Measurements from ENCODE around the gene IQSEC2. TPM values are rescaled to one million over a fixed set of nuclear protein-coding genes. Genes with fewer than 3 reads are reported as not detected.

Gene IQSEC2
- 3.4 and 5.7 TPM in 2 replicates for total RNA-seq (2014; rRNA removed; shearing (Covaris generic); ENCODE audit: low replicate concordance)

DNA sequence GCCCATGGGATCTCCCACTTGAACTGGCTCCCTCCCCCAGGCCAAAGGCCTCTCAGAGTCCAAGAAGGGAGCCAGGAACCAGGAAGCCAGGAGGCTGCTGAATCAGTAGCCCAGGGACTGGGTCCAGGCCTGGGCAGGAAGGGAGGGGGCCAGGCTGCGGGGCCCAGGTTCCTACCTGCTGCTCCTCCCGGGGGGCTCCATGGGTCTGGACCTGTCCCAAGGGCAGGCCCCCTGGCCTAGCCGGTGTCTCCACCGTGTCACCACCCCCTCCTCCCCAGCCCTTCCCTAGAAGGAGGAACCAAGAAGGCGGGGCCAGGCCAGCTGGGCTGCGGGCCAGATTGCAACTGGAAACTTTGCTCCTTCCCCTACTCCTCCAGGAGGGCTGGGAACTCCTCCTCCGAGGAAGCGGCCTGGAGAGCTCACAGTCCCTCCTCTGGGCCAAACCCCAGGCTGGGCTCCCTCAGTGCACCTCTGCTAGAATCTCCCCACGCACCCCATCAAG lies at the start of gene IQSEC2:
Gene IQSEC2 (minus strand): TSS at position 264 of the 502 bp plus-strand sequence.
- Histone ChIP-seq H3K9me3 (no peaks in the 10 kb centered on the region), H3K36me3 (no peaks in the 10 kb centered on the region), H3K4me3 (peak within 1 kb of the TSS; percentile 46), H3K27me3 (no peaks in the 10 kb centered on the region)
- DNase-seq: peak; percentile 87

DNA sequence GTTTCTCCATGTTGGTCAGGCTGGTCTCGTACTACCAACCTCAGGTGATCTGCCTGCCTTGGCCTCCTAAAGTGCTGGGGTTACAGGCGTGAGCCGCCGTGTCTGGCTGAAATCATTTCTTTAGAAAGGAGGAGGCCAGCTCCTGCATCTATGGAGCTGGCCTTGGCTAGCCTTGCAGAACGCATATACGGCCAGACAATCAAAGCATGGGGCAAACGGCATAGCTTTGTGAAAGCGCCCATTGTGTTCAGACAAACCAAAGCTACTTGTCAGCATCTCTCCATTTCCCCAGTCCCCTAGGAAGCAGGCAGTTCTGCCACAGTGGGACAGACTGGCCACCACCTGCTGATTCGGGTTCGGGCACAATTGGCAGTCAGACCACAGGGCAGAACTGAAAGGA lies 48.9 kb upstream of the IQSEC2 start:
- no peaks in the 10 kb centered on the region for H3K9me3 ChIP-seq
- H3K4me3 ChIP-seq: no peak overlapping the region
- no peaks in the 10 kb centered on the region for H3K27me3 ChIP-seq
- no peak for DNase-seq
- H3K36me3 ChIP-seq: no peaks in the 10 kb centered on the region

DNA sequence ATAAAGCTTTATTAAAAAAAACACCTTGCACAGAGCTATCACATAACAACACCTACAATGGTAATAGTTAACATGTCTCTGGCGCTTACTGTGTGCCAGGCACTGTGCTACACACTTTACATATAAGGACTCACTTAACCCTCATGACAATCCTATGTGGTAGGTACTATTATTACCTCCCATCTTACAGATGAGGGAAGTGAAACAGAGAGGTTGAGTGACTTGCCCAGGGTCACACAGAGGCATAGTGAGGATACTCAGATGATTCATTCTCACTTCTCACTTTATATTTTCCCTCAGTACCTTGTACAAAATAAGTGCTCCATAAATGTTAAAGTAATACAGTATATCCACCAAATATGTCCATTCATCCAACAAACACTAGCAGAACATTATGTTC lies 43.4 kb upstream of the IQSEC2 start:
- no peak for DNase-seq
- H3K27me3 ChIP-seq: peaks cover 19% of the 10 kb centered on the region; the same call in 1 of the 2 replicates
- H3K36me3 ChIP-seq: no peaks in the 10 kb centered on the region
- no peak overlapping the region for H3K4me3 ChIP-seq
- no peaks in the 10 kb centered on the region for H3K9me3 ChIP-seq

DNA sequence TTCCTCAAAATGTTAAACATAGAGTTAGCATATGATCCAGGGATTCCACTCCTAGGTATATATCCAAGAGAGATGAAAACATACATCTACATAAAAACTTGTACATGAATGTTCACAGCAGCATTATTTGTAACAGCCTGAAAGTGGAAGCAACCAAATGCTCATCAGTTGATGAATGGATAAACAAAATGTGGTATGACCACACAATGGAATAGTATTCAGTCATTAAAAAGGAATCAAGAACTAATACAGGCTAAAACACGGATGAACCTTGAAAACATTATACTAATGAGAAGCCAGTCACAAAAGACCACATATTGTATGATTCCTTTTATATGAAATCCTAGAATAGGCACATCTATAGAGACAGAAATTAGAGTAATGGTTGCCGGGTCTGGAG lies 42.7 kb upstream of the IQSEC2 start:
- no peak for DNase-seq
- Histone ChIP-seq H3K4me3 (no peak overlapping the region), H3K36me3 (no peaks in the 10 kb centered on the region), H3K9me3 (no peaks in the 10 kb centered on the region), H3K27me3 (peaks cover 19% of the 10 kb centered on the region; the same call in 1 of the 2 replicates)

DNA sequence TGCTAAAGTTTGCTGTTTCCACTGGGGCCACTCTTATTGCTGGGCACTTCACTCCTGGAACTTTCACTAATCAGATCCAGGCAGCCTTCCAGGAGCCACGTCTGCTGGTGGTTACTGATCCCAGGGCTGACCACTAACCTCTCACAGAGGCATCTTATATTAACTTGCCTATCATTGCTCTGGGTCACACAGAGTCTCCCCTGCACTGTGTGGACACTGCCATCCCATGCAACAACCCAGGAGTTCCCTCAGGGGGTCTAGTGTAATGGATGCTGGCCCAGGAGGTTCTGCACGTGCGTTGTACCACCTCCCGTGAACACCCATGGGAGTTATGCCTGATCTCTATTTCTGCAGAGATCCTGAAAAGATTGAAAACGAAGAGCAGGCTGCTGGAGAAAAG lies 41.8 kb upstream of the IQSEC2 start:
- Histone ChIP-seq H3K9me3 (no peaks in the 10 kb centered on the region), H3K4me3 (no peak overlapping the region), H3K27me3 (peaks cover 19% of the 10 kb centered on the region; the same call in 1 of the 2 replicates), H3K36me3 (no peaks in the 10 kb centered on the region)
- no peak for DNase-seq

DNA sequence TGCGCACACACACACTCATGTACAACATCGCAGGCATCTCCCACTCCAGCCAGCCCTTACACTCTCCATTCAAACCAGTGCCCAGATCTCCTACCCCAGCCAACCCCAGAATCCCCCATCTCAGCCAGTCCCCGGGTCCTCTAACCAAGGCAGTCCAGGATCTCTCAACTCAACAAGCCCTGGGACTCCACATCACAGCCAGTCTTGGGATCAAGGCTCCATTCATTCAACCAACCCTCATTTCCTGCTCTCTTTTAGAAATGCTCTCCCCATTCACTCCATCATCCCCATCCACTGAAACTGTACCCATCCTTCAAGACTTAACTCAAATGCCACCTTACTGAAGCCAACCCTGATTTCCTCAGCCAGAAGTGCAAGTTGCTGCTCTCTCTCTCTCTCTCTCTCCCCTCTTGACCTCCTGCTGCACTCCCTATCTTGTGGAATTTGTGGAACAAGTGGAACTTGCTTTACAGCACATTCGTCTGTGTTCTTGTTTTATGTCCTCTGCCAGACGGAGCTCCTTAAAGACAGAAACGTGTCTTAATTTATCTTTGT lies 40.6 kb upstream of the IQSEC2 start:
- DNase-seq: no peak
- H3K9me3 ChIP-seq: no peaks in the 10 kb centered on the region
- peaks cover 19% of the 10 kb centered on the region; the same call in 1 of the 2 replicates for H3K27me3 ChIP-seq
- no peaks in the 10 kb centered on the region for H3K36me3 ChIP-seq
- no peak overlapping the region for H3K4me3 ChIP-seq

DNA sequence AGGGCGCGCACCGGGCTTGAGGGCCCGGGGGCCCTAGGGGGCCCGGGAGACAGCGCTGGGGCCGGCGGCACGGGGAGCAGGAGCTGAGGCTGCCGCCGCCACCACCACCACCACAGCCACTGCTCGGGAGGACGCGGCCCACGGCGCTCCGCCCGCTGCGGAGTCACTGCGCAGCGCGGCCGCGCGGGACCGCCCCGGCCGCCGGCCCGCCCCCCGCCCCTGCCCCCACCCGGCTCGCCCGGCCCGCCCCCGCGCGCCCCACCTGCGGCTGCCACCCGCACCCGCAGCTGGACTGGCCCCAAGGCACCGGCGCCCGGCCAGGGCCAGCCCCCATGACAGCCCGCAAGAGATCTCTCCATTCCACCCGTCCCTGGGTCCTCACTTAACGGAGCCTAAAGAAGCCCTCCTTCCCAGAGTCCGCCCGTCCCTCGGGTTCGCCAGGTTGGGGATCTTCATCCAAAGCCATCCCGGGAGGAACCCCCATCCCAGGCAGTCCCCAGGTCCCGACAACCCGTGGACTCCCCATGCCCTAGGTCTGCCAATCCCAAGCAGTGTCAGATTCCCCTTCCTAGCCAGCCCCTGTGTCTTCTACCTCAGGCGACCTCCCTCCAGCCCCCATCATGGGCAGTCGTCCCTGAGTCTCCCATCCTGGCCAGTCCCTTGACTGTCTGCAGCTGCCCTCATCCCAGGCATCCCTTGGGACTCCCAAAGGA lies 40.0 kb upstream of the IQSEC2 start:
- Histone ChIP-seq H3K27me3 (peaks cover 19% of the 10 kb centered on the region; the same call in 1 of the 2 replicates), H3K4me3 (peak overlapping the region; percentile 34; the same call in 1 of the 2 replicates), H3K36me3 (no peaks in the 10 kb centered on the region), H3K9me3 (no peaks in the 10 kb centered on the region)
- DNase-seq: no peak

DNA sequence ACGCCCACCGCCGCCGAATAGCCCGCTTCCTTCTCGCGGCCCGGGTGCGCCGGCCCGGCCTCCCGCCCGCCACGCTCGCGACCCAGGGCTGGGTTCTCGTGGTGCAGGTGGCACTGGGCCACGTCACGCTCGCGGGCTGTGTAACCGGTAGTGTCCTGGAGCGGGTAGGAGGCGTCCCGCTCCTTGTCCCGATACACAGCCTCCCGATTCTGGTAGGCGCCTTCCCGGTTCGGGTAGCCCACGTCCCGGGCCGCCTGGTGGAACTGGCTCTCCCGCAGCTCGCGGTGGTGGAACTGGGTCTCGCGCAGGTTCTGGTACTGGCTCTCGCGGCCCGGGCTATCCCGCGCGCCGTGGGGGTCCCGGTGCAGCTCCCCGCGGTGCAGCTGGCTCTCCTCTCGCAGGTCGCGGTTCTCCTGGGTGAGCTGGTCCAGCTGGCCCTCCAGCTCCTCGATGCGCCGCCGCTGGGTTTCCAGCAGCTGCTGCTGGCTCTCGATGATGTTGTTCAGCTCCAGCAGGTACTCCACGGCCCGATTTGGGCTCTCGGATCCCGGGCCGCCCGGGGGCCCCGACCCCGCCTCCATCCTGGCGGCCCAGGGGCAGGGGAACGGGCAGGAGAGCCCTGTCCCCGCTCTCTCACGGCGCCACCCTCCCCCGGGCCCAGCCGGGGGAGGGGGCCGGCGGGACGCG lies 39.3 kb upstream of the IQSEC2 start:
- Histone ChIP-seq H3K9me3 (no peaks in the 10 kb centered on the region), H3K4me3 (peak overlapping the region; percentile 34), H3K36me3 (no peaks in the 10 kb centered on the region), H3K27me3 (peaks cover 19% of the 10 kb centered on the region; the same call in 1 of the 2 replicates)
- DNase-seq: no peak

DNA sequence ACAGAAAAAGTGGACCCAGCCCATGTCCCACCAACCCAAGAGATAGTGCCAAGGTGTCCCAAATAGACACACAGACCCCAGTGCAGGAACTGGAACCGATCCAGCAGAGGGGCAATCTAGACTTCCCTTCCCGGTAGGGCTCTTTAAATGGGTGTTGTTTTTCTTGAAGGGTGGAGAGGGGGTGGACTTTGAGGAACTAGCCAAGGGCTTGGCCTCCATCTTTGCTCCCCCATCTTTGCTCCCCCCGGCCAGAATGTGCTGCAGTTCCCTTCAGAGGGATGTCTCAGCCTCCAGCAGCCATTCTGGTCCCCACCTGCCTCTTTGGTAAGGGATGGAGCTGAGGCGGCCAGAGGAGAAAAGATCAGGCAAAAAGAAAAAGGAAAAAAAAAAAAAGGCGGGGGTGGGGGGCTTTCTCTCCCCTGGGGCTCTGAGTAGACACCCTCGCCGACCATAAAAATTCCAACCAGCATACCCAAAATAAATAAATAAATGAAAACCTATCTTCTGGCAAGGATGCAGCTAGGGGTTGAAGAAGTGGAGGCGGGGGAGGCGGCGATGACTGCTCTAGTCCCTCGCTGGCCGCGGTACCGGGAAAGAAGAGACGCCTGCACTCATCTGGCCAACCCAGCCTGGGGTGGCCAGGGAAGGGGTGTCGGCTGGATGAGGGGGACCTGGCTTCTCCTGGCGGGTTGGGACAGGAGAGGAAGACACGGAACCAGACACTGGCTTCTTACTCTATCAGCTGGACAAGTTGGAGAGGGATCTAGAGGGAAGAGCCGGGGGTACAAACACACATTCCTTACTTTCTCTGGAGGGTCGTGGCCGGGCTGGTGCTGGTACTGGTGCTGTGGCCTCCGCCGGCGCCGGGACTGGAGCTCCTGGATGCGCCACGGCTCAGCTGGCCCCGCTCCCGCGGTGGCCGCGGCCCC lies 38.5 kb upstream of the IQSEC2 start:
- H3K36me3 ChIP-seq: no peaks in the 10 kb centered on the region
- peaks cover 19% of the 10 kb centered on the region; the same call in 1 of the 2 replicates for H3K27me3 ChIP-seq
- no peak for DNase-seq
- H3K4me3 ChIP-seq: no peak overlapping the region
- no peaks in the 10 kb centered on the region for H3K9me3 ChIP-seq

DNA sequence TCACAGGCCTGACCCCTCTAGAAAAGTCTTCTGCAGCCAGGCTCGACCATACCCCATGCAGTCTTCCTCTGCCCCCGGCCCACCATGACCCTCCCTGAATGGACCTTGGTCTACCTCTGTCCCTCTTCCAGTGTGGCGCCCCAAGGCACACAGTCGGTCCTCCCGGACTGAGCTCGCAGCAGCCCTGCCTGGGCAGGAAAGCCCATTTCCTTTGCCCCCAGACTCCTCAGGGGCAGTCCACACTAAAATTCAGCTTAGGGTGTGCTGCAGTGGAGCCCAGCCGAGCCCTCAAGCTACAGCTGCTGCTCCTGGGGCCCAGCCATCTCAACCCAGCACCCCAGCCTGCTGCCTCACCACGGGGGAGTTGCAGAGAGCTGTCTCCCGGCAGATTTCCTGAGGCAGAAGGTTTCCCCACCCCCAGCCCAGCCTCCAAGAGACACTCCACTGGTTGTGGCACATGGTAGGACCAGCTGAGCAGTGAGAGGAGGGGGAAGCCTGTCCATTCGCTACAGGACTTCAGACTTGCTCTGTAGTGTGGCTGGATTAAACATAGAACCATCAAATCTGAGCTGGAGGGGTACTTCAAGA lies 37.5 kb upstream of the IQSEC2 start:
- Histone ChIP-seq H3K36me3 (no peaks in the 10 kb centered on the region), H3K9me3 (no peaks in the 10 kb centered on the region), H3K27me3 (peaks cover 15% of the 10 kb centered on the region; the same call in 1 of the 2 replicates), H3K4me3 (no peak overlapping the region)
- DNase-seq: no peak

DNA sequence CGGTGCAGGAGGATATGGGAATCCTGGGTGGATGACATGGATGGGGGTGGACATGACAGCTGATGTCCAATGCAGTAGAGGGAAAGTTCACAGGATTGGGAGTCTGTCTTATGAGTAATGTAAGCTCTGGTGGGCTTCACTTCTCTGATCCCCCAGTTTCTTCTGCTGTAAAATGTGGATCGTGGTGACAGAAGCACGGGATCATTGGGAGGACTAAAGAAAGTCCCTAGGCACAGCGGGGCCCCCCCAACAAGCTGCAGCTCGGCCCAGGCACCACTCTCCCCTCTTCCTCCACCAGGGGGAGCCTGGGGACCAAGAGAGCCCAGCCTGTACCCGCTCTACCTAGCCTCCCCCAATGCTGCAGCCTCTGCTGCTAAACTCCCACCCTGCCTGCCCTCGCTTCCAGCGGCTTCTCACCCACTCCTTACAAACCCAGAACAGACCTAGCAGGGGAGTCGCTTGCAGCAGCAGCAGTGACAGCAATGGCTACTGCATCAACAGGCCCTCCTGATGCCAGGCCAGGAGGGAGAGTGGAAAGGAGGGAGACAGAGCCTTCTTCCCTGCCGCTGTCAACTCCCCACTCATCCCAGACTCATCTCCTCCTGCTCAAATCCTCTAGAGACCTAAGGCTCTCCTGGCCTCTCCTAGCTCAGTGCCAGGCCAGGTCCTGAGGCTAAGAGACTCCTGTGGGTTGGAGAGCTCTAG lies 36.1 kb upstream of the IQSEC2 start:
- H3K36me3 ChIP-seq: no peaks in the 10 kb centered on the region
- H3K27me3 ChIP-seq: peaks cover 14% of the 10 kb centered on the region; the same call in 1 of the 2 replicates
- peak; percentile 43 for DNase-seq
- H3K4me3 ChIP-seq: no peak overlapping the region
- H3K9me3 ChIP-seq: no peaks in the 10 kb centered on the region

DNA sequence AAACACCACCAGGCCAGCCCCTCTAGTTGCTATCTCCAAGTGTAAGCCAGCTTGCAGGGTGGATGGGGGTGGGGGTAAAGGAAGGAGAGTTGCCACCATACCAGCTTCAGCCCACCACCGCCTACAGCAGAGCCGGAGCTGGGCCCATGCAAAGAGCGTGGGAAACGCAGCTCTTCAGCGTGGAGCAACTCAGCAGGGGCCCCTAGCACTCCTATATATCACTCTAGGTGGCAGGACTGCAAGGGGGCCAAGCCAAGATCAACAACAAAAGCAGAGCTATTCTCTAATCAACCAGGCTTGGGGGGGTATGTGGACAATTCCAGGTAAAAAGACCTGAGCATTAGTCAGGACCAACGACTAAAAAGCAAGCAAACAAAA lies 35.5 kb upstream of the IQSEC2 start:
- no peak for DNase-seq
- Histone ChIP-seq H3K4me3 (no peak overlapping the region), H3K36me3 (no peaks in the 10 kb centered on the region), H3K9me3 (no peaks in the 10 kb centered on the region), H3K27me3 (peaks cover 9% of the 10 kb centered on the region; the same call in 1 of the 2 replicates)

DNA sequence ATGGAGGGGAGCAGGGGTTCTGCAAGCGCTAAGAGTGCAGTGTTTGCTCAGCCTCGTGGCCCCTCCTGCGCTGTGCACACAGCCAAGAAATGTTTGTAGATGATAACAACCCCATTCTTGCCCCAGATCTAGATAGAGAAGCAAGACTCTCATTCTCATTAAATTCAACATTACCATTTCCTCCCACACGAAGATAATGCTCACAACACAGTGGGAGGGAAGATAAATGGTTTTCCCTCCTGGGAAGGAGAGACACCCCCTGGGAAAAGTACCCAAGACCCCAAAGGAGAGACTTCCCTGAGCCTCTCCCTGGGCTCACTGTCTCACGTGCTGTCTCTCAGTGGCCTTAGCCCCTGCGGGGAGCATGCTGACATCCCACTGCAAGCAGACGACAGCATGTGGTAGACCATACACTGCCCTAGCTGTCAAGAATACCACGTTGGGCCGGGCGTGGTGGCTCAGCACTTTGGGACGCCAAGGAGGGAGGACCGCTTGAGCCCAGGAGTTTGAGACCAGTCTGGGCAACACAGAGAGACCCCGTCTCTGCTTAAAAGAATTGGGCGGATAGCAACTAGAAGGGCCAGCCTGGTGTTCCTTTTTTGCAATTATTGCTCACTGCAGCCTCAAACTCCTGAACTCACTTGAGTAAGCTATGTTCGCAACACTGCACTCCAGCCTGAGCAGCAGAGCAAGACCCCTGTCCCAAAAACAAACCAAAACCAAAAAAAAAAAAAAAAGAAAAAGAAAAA lies 34.9 kb upstream of the IQSEC2 start:
- DNase-seq: no peak
- no peaks in the 10 kb centered on the region for H3K9me3 ChIP-seq
- no peaks in the 10 kb centered on the region for H3K36me3 ChIP-seq
- 0 out of 2 replicates have a peak, but pooled peaks cover 5% of the 10 kb centered on the region for H3K27me3 ChIP-seq
- H3K4me3 ChIP-seq: no peak overlapping the region

DNA sequence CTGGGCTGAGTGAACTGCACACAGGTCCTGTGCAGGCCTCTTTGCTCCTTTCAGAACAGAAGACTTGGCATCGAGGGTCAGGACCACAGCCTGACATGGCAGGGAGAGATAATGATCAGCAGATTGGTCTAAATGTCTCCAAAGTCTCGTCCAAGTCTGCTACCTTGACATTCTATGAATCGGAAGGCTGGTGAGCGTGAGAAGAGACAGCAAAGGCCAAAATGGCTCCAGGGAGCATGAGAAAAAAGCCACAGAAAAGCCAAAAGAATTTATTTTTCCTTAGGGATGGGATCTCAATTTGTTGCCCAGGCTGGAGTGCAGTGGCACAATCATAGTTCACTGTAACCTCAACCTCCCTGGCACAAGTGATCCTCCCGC lies 32.3 kb upstream of the IQSEC2 start:
- no peak overlapping the region for H3K4me3 ChIP-seq
- no peaks in the 10 kb centered on the region for H3K9me3 ChIP-seq
- no peak for DNase-seq
- H3K27me3 ChIP-seq: no peaks in the 10 kb centered on the region
- no peaks in the 10 kb centered on the region for H3K36me3 ChIP-seq
